Measurements from ENCODE around the gene DHCR24. TPM values are rescaled to one million over a fixed set of nuclear protein-coding genes. Genes with fewer than 3 reads are reported as not detected.

The DHCR24 gene
- total RNA-seq, 1 donor from 2014 or later, result 158 TPM

DNA sequence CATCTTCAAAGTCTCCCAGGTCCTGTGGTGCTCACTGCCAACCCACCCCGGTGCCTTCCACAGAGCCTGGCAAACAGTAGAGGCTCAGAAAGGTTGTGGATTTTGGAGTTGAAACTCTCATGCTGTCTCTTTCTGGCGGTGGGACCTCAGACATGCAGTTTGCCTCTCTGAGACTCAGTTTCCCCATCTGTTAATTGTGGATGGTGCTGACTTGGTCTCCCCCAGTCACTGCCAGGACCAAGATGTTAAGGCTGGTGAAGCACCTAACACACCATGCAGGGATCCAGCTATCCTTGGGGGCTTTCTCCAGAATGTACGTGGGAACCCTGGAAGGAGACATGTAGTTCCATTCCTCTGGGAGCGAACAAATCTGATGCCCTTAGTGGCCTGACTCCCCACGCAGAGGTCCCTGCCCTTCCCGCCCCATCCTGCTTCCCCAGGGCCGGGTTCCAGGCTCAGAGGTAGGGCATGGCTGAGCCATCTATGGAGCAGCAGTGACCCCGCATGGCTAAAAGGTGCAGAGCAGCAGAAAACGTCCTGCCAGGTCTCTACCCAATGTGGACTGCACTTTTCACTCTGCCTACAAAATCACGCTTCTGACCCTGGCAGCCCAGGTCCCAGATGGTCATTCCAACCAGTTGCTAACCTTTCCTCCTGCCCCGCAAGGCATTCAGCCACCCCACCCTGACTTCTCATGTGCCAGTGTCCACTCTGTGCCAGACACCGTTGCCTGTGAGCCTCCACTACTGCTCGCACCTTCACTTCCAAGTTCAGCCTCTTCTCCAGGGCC lies 76.6 kb downstream of the DHCR24 start:
- DNase-seq (ENCODE audit: low spot score), result peak; percentile 75
- intact Hi-C loops (cut with DNase I), result no loop called here
- ATAC-seq, result peak; percentile 85

DNA sequence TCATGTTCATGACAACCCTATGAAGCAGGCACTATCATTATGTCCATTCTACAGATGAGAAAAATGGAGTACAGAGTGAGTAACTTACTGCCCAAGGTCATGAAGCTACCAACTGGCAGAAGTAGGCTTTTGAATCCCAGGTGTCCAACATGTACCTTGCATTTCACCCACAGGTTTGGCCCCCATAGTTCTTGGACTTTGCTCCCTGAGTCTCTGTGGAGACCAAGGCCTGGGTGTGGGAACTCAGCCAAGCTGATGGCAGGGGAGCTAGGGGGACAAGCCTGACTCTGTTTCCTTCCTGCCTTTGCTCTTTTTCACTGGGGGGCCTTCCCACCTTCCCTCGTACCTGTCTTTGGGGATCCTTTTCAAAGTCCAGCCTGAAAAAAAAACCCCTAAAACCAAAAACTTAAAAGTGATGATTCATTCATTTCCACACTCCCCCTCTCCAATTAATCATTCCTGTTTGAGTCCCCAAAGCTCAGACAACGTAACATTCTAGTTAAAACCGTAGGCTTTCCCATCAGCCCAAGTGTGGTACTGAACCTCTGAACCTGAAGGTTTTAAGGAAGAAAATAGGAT lies 77.4 kb downstream of the DHCR24 start:
- intact Hi-C loops (cut with DNase I), result no loop called here
- DNase-seq (ENCODE audit: low spot score), result peak; percentile 44
- no peak for ATAC-seq

DNA sequence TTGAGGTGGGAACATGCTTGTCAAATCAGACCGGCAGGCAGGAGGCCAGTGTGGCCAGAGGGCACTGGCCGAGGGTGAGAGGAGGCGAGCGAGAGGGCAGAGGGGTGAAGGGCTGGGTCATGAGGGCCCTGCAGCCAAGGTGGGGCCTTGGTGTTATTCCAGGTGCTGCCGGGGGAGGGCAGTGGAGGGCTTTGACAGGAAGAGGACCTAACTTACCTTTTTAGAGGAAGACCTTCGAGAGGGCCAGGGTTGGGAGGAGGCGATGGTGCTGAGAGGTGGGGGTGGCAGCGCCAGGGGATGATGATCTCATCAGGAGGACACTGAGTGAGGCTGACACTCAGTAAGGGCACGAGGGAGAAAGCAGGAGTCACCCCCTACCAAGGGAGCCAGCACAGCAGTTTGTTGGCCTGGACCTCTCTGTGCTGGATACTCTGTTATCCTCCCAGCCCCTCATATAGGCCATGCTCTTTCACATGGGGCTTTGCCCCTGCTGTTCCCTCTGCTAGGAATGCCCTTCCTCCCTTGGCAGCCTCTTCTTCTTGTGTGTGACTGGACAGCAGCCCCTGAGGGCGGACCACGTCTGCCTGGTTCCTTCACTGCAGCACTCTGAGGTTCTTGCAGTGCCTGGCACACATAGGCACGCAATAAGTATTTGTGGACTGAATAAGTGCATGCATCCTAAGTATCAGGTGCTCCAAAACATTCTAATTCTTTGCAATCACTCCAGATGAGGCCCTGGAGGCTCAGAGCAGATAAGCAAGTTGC lies 78.4 kb downstream of the DHCR24 start:
- intact Hi-C loops (cut with DNase I), result no loop called here
- DNase-seq (ENCODE audit: low spot score), result peak; percentile 31
- no peak for ATAC-seq

DNA sequence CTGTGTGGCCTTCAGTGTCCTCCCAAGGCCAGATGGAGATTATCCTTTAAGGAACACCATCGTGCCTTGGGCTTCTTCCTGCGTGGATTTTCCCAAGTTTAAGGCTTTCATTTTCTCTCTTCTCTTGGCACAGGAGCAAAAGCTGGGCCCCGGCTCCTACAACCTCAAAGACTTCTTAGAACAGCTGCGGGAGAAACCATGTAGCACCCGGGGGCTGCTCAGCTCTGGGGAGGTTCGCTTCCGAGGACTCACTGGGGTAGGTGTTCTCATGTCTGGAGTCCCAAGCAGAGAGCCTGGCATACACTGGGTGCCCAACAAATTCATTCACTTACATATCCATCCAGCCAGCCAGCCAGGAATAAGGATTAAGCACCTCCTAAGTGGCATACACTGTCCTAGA lies 79.2 kb downstream of the DHCR24 start:
- intact Hi-C loops (cut with DNase I), result no loop called here
- peak; percentile 22 for DNase-seq (ENCODE audit: low spot score)
- no peak for ATAC-seq

DNA sequence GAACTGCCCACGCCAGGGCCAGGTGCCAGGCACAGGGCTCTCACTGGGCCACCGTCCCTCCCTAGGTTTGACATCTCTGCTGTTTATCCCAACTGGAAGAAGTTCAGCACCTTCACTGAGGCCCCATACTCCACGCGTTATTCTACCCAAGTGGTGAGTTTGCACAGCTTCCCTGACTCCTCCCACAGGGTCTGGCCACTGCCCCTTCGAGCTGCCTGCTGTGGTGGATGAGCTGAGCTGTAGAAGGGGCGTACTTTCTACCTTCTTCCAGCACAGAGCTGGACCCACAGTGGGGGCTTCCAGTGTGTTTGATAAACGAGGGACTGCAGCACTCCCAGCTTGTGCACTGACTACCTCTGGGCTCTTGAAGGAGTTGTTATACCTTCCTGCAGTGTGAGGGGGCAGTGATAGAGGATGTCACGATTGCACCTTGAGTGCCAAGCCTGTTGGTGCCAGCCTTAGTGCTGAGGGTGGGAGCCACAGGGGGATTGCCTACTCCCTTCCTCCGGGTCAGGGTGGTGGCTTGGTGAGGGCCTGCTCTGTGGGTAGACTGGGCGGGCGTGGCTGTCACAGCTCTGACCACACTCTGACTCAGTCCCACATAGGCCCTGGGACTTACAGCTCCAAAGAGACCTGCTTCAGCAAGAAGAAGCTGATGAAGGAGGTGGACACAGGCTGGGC lies 79.9 kb downstream of the DHCR24 start:
- DNase-seq (ENCODE audit: low spot score), result peak; percentile 53
- no peak for ATAC-seq
- intact Hi-C loops (cut with DNase I), result no loop called here

DNA sequence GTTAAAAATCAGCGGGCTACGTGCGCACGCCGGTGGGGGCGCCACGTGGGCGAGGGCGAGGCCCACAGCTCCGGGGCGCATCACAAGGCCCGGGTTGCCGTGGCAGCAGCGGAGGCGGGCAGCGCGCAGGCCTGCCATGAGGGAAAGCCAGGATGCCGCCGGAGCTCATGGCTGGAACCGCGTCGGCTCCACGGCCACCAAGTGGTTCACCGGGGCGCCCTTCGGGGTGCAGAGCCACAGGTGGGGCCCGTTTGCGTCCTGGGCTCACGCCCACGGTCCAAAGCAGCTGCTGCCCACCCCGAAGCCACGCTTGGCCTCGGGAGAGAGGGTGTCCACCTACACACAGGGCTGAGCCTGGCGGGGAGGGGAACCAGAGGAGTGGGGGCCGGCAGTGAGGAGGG lies 81.0 kb downstream of the DHCR24 start:
- intact Hi-C loops (cut with DNase I), result no loop called here
- ATAC-seq, result no peak
- DNase-seq (ENCODE audit: low spot score), result peak; percentile 45

DNA sequence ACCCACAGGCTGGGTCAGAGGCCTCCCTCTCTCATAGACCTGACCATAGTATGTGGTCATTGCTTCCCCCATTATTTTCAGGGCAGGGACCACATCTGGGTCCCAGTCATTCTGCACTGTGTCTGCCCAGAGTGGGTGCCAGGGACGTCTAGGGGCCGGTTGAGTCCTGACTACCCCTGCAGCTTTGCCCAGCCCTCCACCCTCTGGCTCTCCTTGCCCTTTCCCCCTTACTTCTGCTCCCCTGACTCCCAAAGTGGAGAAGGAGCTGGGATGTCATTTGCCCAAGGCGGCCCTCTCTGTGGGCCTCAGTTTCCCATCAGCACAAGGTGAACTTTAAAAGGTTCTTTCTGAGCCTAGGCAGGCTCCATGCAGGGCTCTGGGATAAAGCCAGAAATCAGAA lies 81.5 kb downstream of the DHCR24 start:
- intact Hi-C loops (cut with DNase I), result no loop called here
- peak; percentile 28 for DNase-seq (ENCODE audit: low spot score)
- ATAC-seq, result no peak

DNA sequence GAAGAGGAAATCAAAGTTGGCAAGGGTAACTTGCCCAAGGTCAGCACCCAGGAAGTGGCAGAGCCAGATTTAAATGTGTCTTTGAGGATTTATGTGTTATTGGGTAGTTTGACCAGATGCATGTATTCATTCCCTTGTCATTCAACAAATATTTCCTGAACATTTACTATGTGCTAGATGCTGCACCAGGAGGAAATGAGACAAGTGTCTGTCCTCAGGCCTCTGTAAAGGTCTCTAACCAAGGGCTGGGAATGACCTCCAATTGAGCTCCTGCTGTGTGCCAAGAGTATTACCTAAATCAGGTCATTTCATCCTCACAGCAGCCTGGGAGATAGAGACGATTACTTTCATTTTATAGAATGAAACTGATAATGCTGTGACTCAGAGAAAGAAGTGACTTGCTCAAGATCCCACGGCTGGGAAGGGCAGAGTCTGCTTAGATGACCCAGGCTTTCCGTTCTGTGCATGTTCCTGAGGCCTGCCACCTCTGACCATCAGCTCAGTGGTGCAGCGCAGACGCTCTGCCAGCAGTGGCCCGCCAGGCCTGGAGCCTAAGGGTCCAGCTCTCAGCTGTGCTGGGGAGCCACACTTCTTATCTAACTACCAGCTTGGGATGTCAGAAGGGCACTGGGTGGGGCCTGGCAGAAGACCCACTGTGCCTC lies 82.4 kb downstream of the DHCR24 start:
- ATAC-seq (no peak), DNase-seq (ENCODE audit: low spot score) (peak; percentile 26)
- intact Hi-C loops (cut with DNase I), result no loop called here

DNA sequence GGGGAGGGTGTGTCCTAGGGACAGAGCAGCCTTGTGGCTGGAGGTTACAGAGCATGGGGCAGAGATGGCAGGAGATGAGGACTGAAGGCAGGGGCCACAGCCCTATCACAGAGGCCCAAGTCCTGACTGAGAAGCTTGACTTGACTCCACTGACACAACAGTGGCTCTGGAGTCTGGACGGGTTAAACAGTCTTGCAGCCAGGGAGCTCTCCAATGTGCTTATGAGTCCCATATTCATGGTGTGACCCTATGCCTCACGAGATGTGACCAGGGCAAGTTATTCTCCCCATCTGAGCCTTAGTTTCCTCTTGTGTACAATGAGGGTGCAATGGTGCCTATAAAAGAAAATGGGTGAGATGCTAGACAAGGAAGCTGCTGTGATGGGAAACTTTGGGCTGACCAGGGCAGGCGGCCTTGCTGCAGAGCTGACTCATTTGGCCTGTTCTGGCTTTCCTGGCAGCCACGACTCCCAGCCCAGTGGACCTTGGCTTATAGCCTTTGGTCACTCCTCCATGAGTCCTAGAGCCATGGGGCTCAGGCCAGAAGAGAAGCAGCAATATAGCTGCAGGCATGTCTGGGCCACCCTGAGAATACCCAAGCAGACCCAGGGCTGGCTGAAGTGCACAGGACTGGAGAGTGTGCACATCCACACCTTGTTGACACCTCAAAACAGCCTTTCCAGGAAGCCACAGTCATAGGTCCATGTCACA lies 83.1 kb downstream of the DHCR24 start:
- ATAC-seq, result peak; percentile 43
- DNase-seq (ENCODE audit: low spot score), result peak; percentile 61
- intact Hi-C loops (cut with DNase I), result no loop called here

DNA sequence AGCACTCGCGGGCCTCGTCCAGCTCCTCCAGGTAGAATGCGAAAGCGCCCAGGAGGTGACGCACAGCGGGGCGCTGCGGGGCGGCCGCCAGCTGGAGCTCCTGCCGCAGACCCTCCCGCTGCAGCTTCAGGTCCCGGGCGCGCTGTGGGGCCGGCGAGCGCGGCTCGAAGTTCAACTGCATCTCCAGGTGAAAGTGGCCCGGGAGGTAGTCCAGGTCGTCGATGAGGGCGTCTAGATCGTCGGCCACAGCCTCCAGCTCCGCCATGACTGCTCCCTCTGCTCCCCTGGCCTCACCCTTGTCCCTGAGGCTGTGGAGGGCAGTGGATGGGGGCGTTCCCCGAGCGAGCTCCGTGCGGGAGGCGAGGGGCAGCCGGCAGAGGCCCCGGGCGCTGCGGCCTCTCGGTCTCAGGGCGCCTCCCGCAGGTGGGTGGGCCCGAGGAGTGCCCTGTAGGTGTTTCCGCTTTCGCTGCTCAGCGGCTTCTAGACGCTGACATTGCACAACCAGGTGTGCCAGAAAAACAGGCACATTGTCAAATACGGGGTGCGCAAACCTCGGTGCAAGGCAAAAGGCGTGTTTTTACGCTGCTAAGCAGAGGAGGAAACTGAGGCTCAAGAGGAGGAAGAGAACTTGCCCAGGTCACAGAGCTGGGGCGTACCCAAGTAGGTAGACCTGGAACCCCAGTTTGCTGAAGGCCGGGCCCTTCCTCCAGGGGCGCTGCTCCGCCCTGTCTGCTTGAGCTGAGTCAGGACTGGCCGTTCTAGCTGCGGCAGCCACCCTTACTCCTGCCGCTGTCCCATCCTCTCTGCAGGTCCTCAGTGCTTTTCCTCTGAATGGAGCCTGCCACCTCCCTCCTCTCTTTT lies 85.9 kb downstream of the DHCR24 start, which contains the start of gene TTC22:
TTC22 (minus strand) TSS at position 425 of the 861 bp plus-strand sequence; CDS start at position 265, 160 bp downstream.
- DNase-seq (ENCODE audit: low spot score), result peak; percentile 56
- no peak for ATAC-seq
- intact Hi-C loops (cut with DNase I), result no loop called here

DNA sequence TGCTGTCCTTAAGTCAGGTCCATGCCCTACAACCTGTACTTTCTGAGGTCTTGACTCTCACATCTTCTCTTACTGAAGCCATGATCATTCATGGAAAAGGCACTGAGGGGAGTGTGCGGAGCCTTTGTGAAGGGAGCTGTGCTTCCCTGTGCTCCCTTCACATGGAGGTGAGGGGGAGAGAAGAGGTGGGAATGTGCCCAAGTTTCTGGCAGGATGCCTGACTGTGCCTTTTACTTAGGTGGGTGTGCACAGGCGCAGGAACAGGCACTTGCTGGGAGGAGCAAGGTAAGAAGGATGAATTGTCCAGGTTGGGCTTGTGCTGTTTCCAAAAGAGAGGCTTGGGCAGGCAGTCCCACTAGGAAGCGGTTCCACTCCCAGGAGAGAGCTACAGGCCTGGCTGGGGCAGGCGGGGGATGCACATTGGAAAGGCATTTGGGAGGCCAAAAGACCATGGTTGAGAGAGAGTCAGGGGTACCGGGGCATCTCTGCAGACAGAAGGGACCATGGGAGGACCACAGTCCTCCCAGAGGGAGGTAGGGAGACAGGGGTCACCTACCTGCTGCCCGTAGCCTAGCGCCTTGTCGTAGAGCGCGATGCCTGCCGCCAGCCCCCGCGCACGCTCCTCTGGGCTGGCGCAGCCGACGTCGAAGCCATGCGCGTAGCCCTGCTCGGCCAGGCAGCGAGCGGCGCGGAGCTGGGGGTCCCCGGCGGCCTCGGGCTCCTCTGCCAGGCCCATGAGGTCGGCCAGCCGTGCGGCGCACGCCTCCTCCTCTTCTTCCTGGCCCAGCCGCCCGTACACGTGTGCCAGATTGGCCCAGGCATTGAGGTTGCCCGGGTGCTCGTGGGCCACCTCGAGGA lies 86.7 kb downstream of the DHCR24 start:
- intact Hi-C loops (cut with DNase I), result no loop called here
- DNase-seq (ENCODE audit: low spot score), result peak; percentile 45

More for the DNA sequence above, 86.7 kb downstream of the DHCR24 start:
- ATAC-seq, result no peak

Other genes starting within 250 kb of the DHCR24 start
- gene MROH7, start 245.4 kb downstream of the DHCR24 start, total RNA-seq, result 8.1 TPM
- gene TTC4, start 171.3 kb downstream of the DHCR24 start, total RNA-seq, result 16.9 TPM
- gene PARS2, start 122.7 kb downstream of the DHCR24 start, total RNA-seq, result 3.6 TPM
- gene TTC22, start 85.9 kb downstream of the DHCR24 start, total RNA-seq, result 0.36 TPM
- not detected for gene TMEM61, start 93.4 kb upstream of the DHCR24 start, total RNA-seq
- gene BSND, start 111.7 kb upstream of the DHCR24 start, total RNA-seq, result not detected
- gene PCSK9, start 152.4 kb upstream of the DHCR24 start, total RNA-seq, result 8.6 TPM

Data from sciatic nerve (tissue), 2 donors.